ENCODE measurements around the gene SPEG. TPM values are rescaled to one million over a fixed set of nuclear protein-coding genes. Genes with fewer than 3 reads are reported as not detected.

The SPEG gene
- total RNA-seq, 3 donors from 2014 or later = 0.32 to 36.6 (median 21.0) TPM

GRCh38 chr2:219530048-219530963 lies 95.7 kb downstream of the SPEG start:
- H3K27me3 ChIP-seq = peaks cover 0 to 38% of the 10 kb centered on the region in 2 donors
- no peaks in the 10 kb centered on the region for H3K36me3 ChIP-seq
- TF ChIP-seq, protein P1, sequence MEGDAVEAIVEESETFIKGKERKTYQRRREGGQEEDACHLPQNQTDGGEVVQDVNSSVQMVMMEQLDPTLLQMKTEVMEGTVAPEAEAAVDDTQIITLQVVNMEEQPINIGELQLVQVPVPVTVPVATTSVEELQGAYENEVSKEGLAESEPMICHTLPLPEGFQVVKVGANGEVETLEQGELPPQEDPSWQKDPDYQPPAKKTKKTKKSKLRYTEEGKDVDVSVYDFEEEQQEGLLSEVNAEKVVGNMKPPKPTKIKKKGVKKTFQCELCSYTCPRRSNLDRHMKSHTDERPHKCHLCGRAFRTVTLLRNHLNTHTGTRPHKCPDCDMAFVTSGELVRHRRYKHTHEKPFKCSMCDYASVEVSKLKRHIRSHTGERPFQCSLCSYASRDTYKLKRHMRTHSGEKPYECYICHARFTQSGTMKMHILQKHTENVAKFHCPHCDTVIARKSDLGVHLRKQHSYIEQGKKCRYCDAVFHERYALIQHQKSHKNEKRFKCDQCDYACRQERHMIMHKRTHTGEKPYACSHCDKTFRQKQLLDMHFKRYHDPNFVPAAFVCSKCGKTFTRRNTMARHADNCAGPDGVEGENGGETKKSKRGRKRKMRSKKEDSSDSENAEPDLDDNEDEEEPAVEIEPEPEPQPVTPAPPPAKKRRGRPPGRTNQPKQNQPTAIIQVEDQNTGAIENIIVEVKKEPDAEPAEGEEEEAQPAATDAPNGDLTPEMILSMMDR (IDR thresholded peaks at IDR 0.05) = peak; percentile 84 to 99 (median 98)
- TF ChIP-seq POLR2A (IDR thresholded peaks at IDR 0.05) = no peak
- peak in 1 of 3 donors; percentile 36 for TF ChIP-seq POLR2AphosphoS5 (IDR thresholded peaks at IDR 0.05)
- intact Hi-C loops (cut with DNase I; ENCODE audit: low total_unique reads) = no loop called here
- peak overlapping the region in 2 of 3 donors; percentile 15 to 46 for H3K4me3 ChIP-seq
- H3K4me1 ChIP-seq = no peaks in the 10 kb centered on the region
- no peak overlapping the region for H3K27ac ChIP-seq
- peak; percentile 62 to 86 for DNase-seq (ENCODE audit: low spot score in 2 of 2)
- H3K9me3 ChIP-seq = no peaks in the 10 kb centered on the region

DNA sequence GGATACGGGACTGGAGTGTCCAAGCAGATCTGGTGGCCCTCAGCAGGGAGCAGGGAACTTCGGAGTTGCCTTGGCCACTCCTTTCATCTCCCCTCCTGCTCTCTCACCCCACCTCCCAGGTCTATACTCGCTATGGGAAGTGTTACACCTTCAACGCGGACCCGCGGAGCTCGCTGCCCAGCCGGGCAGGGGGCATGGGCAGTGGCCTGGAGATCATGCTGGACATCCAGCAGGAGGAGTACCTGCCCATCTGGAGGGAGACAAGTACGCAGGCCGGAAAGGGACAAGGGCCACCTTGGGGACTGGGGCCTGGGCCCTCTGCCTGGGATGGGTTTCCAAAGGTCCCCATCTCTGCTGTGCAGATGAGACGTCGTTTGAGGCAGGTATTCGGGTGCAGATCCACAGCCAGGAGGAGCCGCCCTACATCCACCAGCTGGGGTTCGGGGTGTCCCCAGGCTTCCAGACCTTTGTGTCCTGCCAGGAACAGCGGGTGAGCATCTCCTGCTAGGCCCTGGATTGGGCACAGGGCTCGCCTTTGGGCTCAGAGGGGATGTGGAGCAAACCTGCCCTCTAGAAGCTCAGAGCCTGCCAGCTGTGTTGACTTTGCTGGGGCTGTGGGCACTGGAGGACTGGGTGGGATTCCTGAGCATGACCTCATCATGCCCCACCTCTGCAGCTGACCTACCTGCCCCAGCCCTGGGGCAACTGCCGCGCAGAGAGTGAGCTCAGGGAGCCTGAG lies 97.2 kb downstream of the SPEG start:
- peaks cover 0 to 32% of the 10 kb centered on the region in 2 donors for H3K27me3 ChIP-seq
- no peak for TF ChIP-seq POLR2AphosphoS5 (IDR thresholded peaks at IDR 0.05)
- no peak for TF ChIP-seq POLR2A (IDR thresholded peaks at IDR 0.05)
- TF ChIP-seq, protein P1 (IDR thresholded peaks at IDR 0.05) = no peak

DNA sequence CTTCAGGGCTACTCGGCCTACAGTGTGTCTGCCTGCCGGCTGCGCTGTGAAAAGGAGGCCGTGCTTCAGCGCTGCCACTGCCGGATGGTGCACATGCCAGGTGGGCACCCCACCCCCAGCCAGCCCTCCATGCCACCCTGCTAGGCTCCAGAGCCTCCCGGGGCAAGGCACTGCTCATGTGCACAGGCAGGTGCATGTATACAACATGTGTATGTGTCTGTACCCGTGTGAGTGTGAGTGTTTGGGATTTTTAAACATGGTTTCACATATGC lies 97.7 kb downstream of the SPEG start:
- H3K27me3 ChIP-seq = peaks cover 0 to 27% of the 10 kb centered on the region in 2 donors
- no peaks in the 10 kb centered on the region for H3K4me1 ChIP-seq
- H3K4me3 ChIP-seq = no peak overlapping the region
- no peak overlapping the region for H3K27ac ChIP-seq
- TF ChIP-seq POLR2AphosphoS5 (IDR thresholded peaks at IDR 0.05) = no peak
- TF ChIP-seq, protein P1 (IDR thresholded peaks at IDR 0.05) = no peak
- no peak for TF ChIP-seq POLR2A (IDR thresholded peaks at IDR 0.05)
- H3K36me3 ChIP-seq = no peaks in the 10 kb centered on the region
- no peaks in the 10 kb centered on the region for H3K9me3 ChIP-seq
- intact Hi-C loops (cut with DNase I; ENCODE audit: low total_unique reads) = no loop called here
- no peak for DNase-seq (ENCODE audit: low spot score in 2 of 2)

More for the DNA sequence above, 97.2 kb downstream of the SPEG start:
- Histone ChIP-seq H3K4me3 (no peak overlapping the region), H3K27ac (no peak overlapping the region), H3K9me3 (no peaks in the 10 kb centered on the region), H3K36me3 (no peaks in the 10 kb centered on the region), H3K4me1 (no peaks in the 10 kb centered on the region)
- no peak for DNase-seq (ENCODE audit: low spot score in 2 of 2)
- intact Hi-C loops (cut with DNase I; ENCODE audit: low total_unique reads) = no loop called here

DNA sequence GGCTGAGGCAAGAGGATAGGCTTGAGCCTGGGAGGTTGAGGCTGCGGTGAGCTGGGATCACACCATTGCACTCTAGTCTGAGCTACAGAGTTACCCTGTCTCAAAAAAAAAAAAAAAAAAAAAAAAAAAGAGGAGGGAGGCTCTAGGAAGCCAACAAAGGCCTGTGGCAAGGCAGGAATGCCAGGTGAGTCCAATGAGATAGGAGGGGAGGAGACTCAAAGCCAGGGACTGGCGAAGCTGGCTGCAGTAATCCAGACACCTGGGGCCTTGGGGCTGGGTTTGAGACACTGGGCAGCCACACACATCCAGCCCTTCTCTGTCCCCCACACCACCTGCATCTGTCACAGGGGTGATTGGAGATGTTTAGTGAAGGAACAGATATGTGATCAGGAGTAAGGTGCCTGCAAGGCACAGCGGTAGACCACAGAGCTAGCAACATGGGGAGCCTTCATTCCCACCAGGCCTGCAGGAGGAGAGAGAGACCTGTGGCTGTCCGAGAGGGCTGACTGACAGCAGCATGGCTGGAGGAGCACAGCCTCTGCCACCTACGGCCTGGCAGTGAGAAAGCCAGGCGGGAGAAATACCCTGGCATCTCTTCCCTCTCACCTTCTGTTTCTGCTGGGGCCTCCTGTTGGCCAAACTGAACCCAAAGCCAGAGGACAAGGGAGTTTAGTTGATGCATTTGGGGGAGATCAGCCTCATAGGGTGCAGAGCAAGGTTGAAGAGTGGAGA lies 99.5 kb downstream of the SPEG start:
- TF ChIP-seq POLR2A (IDR thresholded peaks at IDR 0.05) = no peak
- no peaks in the 10 kb centered on the region for H3K36me3 ChIP-seq
- DNase-seq (ENCODE audit: low spot score in 2 of 2) = no peak
- peaks cover 0 to 3% of the 10 kb centered on the region in 2 donors for H3K4me1 ChIP-seq
- no peak overlapping the region for H3K27ac ChIP-seq
- H3K27me3 ChIP-seq = peaks cover 0 to 20% of the 10 kb centered on the region in 2 donors
- H3K9me3 ChIP-seq = no peaks in the 10 kb centered on the region
- intact Hi-C loops (cut with DNase I; ENCODE audit: low total_unique reads) = no loop called here
- no peak overlapping the region for H3K4me3 ChIP-seq

DNA sequence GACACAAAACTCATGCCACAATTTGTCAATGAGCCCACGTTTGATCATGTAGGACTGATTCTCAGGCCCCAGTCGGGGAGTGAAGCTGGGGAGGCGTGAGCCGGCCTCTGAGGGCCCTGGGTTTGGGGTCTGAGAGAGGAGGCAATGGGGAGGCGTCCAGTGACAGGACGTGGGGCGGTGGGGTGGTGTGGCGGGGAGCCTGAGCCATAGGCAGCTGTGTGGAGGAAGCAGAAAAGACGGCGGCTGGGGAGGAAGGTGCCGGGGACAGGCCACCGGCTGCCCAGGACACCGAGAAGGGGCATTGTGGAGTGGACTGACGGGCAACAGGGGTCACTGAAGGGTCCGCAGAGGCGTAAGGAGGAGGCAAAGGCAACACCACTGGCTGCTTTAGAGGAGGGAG lies 101.8 kb downstream of the SPEG start:
- Histone ChIP-seq H3K36me3 (no peaks in the 10 kb centered on the region), H3K27ac (no peak overlapping the region), H3K9me3 (no peaks in the 10 kb centered on the region), H3K4me3 (no peak overlapping the region), H3K27me3 (peaks cover 0 to 5% of the 10 kb centered on the region in 2 donors), H3K4me1 (peaks cover 0 to 3% of the 10 kb centered on the region in 2 donors)
- intact Hi-C loops (cut with DNase I; ENCODE audit: low total_unique reads) = no loop called here
- DNase-seq (ENCODE audit: low spot score in 2 of 2) = no peak
- TF ChIP-seq, protein P1 (IDR thresholded peaks at IDR 0.05) = no peak
- TF ChIP-seq POLR2AphosphoS5 (IDR thresholded peaks at IDR 0.05) (no peak), POLR2A (IDR thresholded peaks at IDR 0.05) (no peak)
